Smooth muscle cell (in vitro differentiated cells): ENCODE results near the gene XKR7. TPM values are rescaled to one million over a fixed set of nuclear protein-coding genes. Genes with fewer than 3 reads are reported as not detected.

Experiments
- DNase-seq: peaks from one replicate; lab custom pipeline; 2025; ENCODE audit not compliant: unreplicated experiment; lab: John Stamatoyannopoulos, UW
- H2AFZ ChIP-seq: fragments of 200-600 bp; sonication (generic); 2 replicates; pipeline ENCODE4 v1.6.0; 2016; ENCODE audit warnings: antibody characterized with exemption, low read depth, mild to moderate bottlenecking
- H3F3A ChIP-seq: fragments of 200-600 bp; sonication (generic); 2 replicates; pipeline ENCODE4 v1.6.0; 2017; ENCODE audit warnings: antibody characterized with exemption, low read depth
- H3K27ac ChIP-seq: fragments of 200-600 bp; sonication (generic); 2 replicates; pipeline ENCODE4 v1.5.1; 2016; ENCODE audit warnings: low read depth, mild to moderate bottlenecking
- H3K27me3 ChIP-seq: fragments of 200-600 bp; sonication (generic); 2 replicates; pipeline ENCODE4 v1.6.1; 2016; ENCODE audit warnings: low read depth, mild to moderate bottlenecking
- H3K36me3 ChIP-seq: fragments of 200-600 bp; sonication (generic); 2 replicates; pipeline ENCODE4 v1.5.1; 2016; ENCODE audit warnings: low read depth
- H3K4me1 ChIP-seq: fragments of 200-600 bp; sonication (generic); 2 replicates; pipeline ENCODE4 v1.5.1; 2016; ENCODE audit warnings: low read depth
- H3K4me2 ChIP-seq: fragments of 200-600 bp; sonication (generic); 2 replicates; pipeline ENCODE4 v1.6.0; 2016; ENCODE audit warnings: mild to moderate bottlenecking
- H3K4me3 ChIP-seq: fragments of 200-600 bp; sonication (generic); 2 replicates; pipeline ENCODE4 v1.5.1; 2016; ENCODE audit warnings: mild to moderate bottlenecking
- H3K79me2 ChIP-seq: fragments of 200-600 bp; sonication (generic); 2 replicates; pipeline ENCODE4 v1.6.0; 2016; ENCODE audit warnings: low read depth, mild to moderate bottlenecking
- H3K9ac ChIP-seq: fragments of 200-600 bp; sonication (generic); 2 replicates; pipeline ENCODE4 v1.6.0; 2016; ENCODE audit warnings: low read depth
- H3K9me3 ChIP-seq: fragments of 200-600 bp; sonication (generic); replicated peaks from 2 replicates; pipeline ENCODE4 v1.5.1; 2016; ENCODE audit warnings: low read depth
- H4K20me1 ChIP-seq: fragments of 200-600 bp; sonication (generic); 2 replicates; pipeline ENCODE4 v1.6.0; 2016; ENCODE audit warnings: low read depth
- WGBS: methylation state at CpG from one replicate; pipeline ENCODE4 v1.1.7; 2016; ENCODE audit warnings: low lambda C conversion rate; 5-methylcytosine and 5-hydroxymethylcytosine counted together
- polyA plus RNA-seq: library from polyadenylated mRNA; unstranded; fragments of >200 nt; fragmentation: Nextera tagmentation; extraction: Ambion mirVana; gene quantifications from 2 replicates; pipeline ENCODE4 v1.2.1, GENCODE V29; 2016
- total RNA-seq: library from RNA; depleted of rRNA; stranded (reverse); fragments of >200 nt; gene quantifications from 2 replicates; pipeline ENCODE4 v1.2.3, GENCODE V29; 2014
- TF ChIP-seq, protein P1 (sequence below): fragments of 200-600 bp; sonication (generic); IDR thresholded peaks from 2 replicates; pipeline ENCODE4 v1.5.1; 2017; ENCODE audit warnings: borderline replicate concordance, mild to moderate bottlenecking, antibody characterized with exemption; ENCODE audit not compliant: insufficient read depth, poor library complexity, severe bottlenecking

Gene XKR7
- total and polyA plus RNA-seq, 2 experiments from 2014 or later: not detected

DNA sequence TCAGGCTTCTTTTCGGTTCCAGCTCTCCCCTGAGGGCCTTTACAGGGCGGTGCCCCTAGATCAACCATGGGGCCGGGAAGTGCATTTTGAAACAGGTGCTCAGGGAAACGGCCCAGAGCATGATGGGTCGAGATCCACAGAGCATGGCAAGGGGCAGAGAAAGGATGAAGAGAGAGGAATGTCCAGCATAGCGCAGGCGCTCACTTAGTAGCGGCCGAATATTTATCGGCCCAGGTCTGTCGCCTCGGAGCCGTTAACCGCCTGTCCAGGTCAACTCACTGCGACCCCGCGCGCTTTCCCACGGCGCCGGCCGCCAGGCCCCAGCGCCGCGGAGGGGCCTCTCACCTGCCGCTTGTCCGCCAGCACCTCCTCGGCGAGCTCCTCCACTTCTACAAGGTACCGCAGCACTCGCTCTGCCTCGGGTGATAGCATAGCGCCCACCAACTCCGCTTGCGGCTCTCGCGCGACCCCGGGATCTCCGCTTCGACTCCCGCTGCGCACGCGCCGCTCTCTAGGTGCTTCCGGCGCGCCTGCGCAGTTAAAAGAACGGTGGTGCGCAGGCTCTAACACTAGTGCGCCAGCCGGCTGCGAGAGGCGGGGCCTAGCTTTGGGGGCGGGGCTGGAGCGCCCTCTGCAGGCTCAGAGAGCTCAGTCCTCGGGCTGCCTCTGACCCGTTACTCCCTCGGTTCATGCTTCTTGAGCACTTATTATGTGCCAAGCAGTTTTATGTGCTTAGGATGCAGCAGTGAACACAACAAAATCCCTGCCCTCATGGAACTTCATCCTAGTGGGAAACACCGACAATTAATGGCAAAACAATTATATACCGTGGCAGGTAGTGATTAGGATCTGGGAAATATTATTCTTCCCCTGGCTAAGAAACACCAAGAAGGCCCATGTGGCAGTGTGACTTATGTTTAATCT lies 16.2 kb upstream of the XKR7 start, which contains the start of gene PDRG1:
TSS of gene PDRG1 (minus strand) at position 517 of the 924 bp plus-strand sequence. CDS start at position 432, 85 bp downstream.
- H4K20me1 ChIP-seq: peaks cover 17% of the 10 kb centered on the region
- peaks cover 12% of the 10 kb centered on the region for H3K36me3 ChIP-seq
- TF ChIP-seq, protein P1, sequence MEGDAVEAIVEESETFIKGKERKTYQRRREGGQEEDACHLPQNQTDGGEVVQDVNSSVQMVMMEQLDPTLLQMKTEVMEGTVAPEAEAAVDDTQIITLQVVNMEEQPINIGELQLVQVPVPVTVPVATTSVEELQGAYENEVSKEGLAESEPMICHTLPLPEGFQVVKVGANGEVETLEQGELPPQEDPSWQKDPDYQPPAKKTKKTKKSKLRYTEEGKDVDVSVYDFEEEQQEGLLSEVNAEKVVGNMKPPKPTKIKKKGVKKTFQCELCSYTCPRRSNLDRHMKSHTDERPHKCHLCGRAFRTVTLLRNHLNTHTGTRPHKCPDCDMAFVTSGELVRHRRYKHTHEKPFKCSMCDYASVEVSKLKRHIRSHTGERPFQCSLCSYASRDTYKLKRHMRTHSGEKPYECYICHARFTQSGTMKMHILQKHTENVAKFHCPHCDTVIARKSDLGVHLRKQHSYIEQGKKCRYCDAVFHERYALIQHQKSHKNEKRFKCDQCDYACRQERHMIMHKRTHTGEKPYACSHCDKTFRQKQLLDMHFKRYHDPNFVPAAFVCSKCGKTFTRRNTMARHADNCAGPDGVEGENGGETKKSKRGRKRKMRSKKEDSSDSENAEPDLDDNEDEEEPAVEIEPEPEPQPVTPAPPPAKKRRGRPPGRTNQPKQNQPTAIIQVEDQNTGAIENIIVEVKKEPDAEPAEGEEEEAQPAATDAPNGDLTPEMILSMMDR: peak; percentile 95
- peaks cover 21% of the 10 kb centered on the region for H3K79me2 ChIP-seq
- H2AFZ ChIP-seq: peak within 1 kb of the TSS; percentile 82
- H3K4me3 ChIP-seq: peak within 1 kb of the TSS; percentile 80
- WGBS: 1% methylated on average over 63 of the region's 63 CpGs
- H3K27me3 ChIP-seq: peaks cover 14% of the 10 kb centered on the region
- peaks cover 6% of the 10 kb centered on the region for H3K4me1 ChIP-seq
- no peaks in the 10 kb centered on the region for H3K9me3 ChIP-seq
- peak within 1 kb of the TSS; percentile 95 for H3K4me2 ChIP-seq
- H3K27ac ChIP-seq: no peak within 1 kb of the TSS
- DNase-seq: peak; percentile 84
- H3F3A ChIP-seq: no peaks in the 10 kb centered on the region
- H3K9ac ChIP-seq: peak within 1 kb of the TSS; percentile 90

DNA sequence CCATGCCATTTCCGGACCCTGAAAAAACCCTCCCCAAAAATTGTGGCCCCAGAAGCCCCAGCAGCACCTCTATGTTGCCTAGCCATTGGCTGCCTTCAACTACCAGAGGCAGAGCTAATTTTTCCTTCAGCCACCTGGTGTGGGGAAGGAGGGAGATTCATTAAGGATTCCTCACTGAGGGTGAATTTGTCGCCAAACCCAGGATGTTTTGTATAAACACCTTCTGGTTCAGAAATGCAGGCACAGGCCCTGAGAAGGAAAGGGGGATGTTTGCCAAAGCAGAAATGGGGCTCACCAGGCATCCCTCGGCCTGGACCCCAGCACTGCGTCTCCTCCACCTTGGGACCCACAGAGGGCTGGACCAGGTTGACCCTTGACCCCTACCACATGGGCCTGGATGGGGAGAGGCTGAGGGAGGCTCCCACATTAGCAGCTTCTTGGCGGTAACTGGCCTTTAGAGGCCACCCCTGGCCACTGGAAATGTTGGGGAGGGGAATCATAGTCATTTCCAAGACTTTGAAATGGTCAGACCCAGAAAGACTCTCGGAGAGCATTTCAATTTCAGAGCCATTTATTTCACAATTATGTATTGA lies 14.3 kb upstream of the XKR7 start:
- TF ChIP-seq, protein P1: no peak
- Histone ChIP-seq H2AFZ (no peak overlapping the region), H3K79me2 (peaks cover 21% of the 10 kb centered on the region), H3K4me3 (no peak overlapping the region), H3K27ac (no peak overlapping the region), H3K9me3 (no peaks in the 10 kb centered on the region), H4K20me1 (peaks cover 13% of the 10 kb centered on the region), H3K27me3 (peaks cover 27% of the 10 kb centered on the region), H3K9ac (no peak overlapping the region), H3K4me2 (no peak overlapping the region), H3F3A (no peaks in the 10 kb centered on the region), H3K4me1 (peaks cover 6% of the 10 kb centered on the region), H3K36me3 (peaks cover 1% of the 10 kb centered on the region)
- 83% methylated on average over 6 of the region's 6 CpGs for WGBS
- DNase-seq: no peak

DNA sequence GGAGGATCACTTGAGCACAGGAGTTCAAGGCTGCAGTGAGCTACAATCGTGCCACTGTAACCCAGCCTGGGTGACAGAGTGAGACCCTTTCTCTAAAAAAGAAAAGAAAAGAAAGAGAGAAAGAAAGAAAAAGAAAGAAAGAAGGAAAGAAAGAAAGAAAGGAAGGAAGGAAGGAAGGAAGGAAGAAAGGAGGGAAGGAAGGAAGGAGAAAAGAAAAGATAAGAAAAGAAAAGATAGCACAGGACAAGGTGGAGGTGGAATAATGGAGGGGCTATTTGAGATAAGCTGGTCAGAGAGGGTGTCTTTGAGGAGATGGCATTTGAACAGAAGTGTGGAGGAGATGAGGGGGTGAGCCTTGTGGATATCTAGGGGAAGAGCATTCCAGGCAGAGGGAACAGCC lies 13.5 kb upstream of the XKR7 start:
- no peak overlapping the region for H2AFZ ChIP-seq
- 79% methylated on average over 1 of the region's 1 CpG for WGBS
- H3K4me3 ChIP-seq: no peak overlapping the region
- H3K4me1 ChIP-seq: peaks cover 6% of the 10 kb centered on the region
- TF ChIP-seq, protein P1: no peak
- no peak overlapping the region for H3K27ac ChIP-seq
- H3K27me3 ChIP-seq: peaks cover 31% of the 10 kb centered on the region
- H3K9ac ChIP-seq: no peak overlapping the region
- no peaks in the 10 kb centered on the region for H3F3A ChIP-seq
- peaks cover 13% of the 10 kb centered on the region for H4K20me1 ChIP-seq
- H3K4me2 ChIP-seq: no peak overlapping the region
- peaks cover 21% of the 10 kb centered on the region for H3K79me2 ChIP-seq
- no peaks in the 10 kb centered on the region for H3K9me3 ChIP-seq
- DNase-seq: no peak
- H3K36me3 ChIP-seq: no peaks in the 10 kb centered on the region
